Skeletal muscle satellite cell (primary cell): ENCODE measurements around the gene SPATA31D1. TPM values are rescaled to one million over a fixed set of nuclear protein-coding genes. Genes with fewer than 3 reads are reported as not detected.
"Not testable (repeated sequence)": the region's sequence is repeated elsewhere in the genome, so short reads cannot be mapped to it uniquely, and the experiment has no call there.

ENCODE experiments used
- H3K27me3 ChIP-seq: 2 replicates; pipeline ENCODE4 v1.7.0; 2013; ENCODE audit warnings: low read length; ENCODE audit not compliant: control insufficient read depth, insufficient read depth
- H3K36me3 ChIP-seq: 2 replicates; pipeline ENCODE4 v1.7.0; 2013; ENCODE audit warnings: mild to moderate bottlenecking, control low read depth, low read length; ENCODE audit not compliant: insufficient read depth
- H3K4me1 ChIP-seq: 2 replicates; pipeline ENCODE4 v1.7.0; 2013; ENCODE audit warnings: low read length; ENCODE audit not compliant: control insufficient read depth, insufficient read depth
- H3K4me2 ChIP-seq: 2 replicates; pipeline ENCODE4 v1.7.0; 2013; ENCODE audit warnings: mild to moderate bottlenecking, low read length
- H3K4me3 ChIP-seq: 2 replicates; pipeline ENCODE4 v1.7.0; 2013; ENCODE audit warnings: low read length
- H3K9ac ChIP-seq: 2 replicates; pipeline ENCODE4 v1.7.0; 2013; ENCODE audit warnings: mild to moderate bottlenecking, low read depth, low read length, moderate library complexity
- H3K9me3 ChIP-seq: replicated peaks from 2 replicates; pipeline ENCODE4 v1.7.0; 2013; ENCODE audit warnings: mild to moderate bottlenecking, control low read depth, low read length
- total RNA-seq: library from RNA; depleted of rRNA; stranded (reverse); fragments of >200 nt; gene quantifications from 2 replicates; pipeline ENCODE4 v1.2.3, GENCODE V29; 2012; rRNA removed

Gene SPATA31D1
- not detected in 2 replicates for total RNA-seq

GRCh38 chr9:81988472-81988871, at the start of gene SPATA31D1:
Gene SPATA31D1, plus strand, starts transcription at chr9:81988772. Its CDS starts 47 bp downstream, at chr9:81988819.
- H3K4me3 ChIP-seq, H3K4me2 ChIP-seq, H3K9ac ChIP-seq, H3K27me3 ChIP-seq, H3K36me3 ChIP-seq, H3K9me3 ChIP-seq, H3K4me1 ChIP-seq: not testable (repeated sequence)

- H3K4me2 ChIP-seq, H3K36me3 ChIP-seq, H3K4me1 ChIP-seq, H3K4me3 ChIP-seq, H3K27me3 ChIP-seq, H3K9ac ChIP-seq, H3K9me3 ChIP-seq: not testable (repeated sequence)
Measured at GRCh38 chr9:81943393-81943792, 45.2 kb upstream of the SPATA31D1 start, which contains the start of gene SPATA31D3. Gene SPATA31D3, plus strand, starts transcription at chr9:81943500. Its CDS starts 86 bp downstream, at chr9:81943586.

GRCh38 chr9:81948650-81949049, 39.9 kb upstream of the SPATA31D1 start:
- H3K9me3 ChIP-seq, H3K4me2 ChIP-seq, H3K4me1 ChIP-seq, H3K9ac ChIP-seq, H3K4me3 ChIP-seq, H3K36me3 ChIP-seq, H3K27me3 ChIP-seq: not testable (repeated sequence)

- no peaks in the 10 kb centered on the region for H3K4me1 ChIP-seq
- H3K4me3 ChIP-seq = no peak overlapping the region
- no peaks in the 10 kb centered on the region for H3K9me3 ChIP-seq
- no peaks in the 10 kb centered on the region for H3K36me3 ChIP-seq
- H3K9ac ChIP-seq = no peak overlapping the region
- H3K4me2 ChIP-seq = no peak overlapping the region
- no peaks in the 10 kb centered on the region for H3K27me3 ChIP-seq
Measured at GRCh38 chr9:81953096-81953495, 35.5 kb upstream of the SPATA31D1 start.

GRCh38 chr9:81955625-81956024, 32.9 kb upstream of the SPATA31D1 start:
- Histone ChIP-seq H3K9ac (no peak overlapping the region), H3K9me3 (no peaks in the 10 kb centered on the region), H3K4me2 (no peak overlapping the region), H3K36me3 (no peaks in the 10 kb centered on the region), H3K27me3 (no peaks in the 10 kb centered on the region), H3K4me3 (no peak overlapping the region), H3K4me1 (no peaks in the 10 kb centered on the region)

- Histone ChIP-seq H3K9ac (no peak overlapping the region), H3K27me3 (no peaks in the 10 kb centered on the region), H3K4me1 (no peaks in the 10 kb centered on the region), H3K36me3 (no peaks in the 10 kb centered on the region), H3K9me3 (no peaks in the 10 kb centered on the region), H3K4me3 (no peak overlapping the region), H3K4me2 (no peak overlapping the region)
Measured at GRCh38 chr9:81964218-81965171, 24.1 kb upstream of the SPATA31D1 start.

GRCh38 chr9:81968026-81968425, 20.5 kb upstream of the SPATA31D1 start:
- no peak overlapping the region for H3K4me3 ChIP-seq
- H3K4me1 ChIP-seq = no peaks in the 10 kb centered on the region
- no peaks in the 10 kb centered on the region for H3K9me3 ChIP-seq
- no peaks in the 10 kb centered on the region for H3K27me3 ChIP-seq
- no peak overlapping the region for H3K9ac ChIP-seq
- H3K4me2 ChIP-seq = no peak overlapping the region
- H3K36me3 ChIP-seq = no peaks in the 10 kb centered on the region

GRCh38 chr9:81969971-81970370, 18.6 kb upstream of the SPATA31D1 start:
- no peaks in the 10 kb centered on the region for H3K27me3 ChIP-seq
- H3K4me1 ChIP-seq = no peaks in the 10 kb centered on the region
- H3K36me3 ChIP-seq = no peaks in the 10 kb centered on the region
- H3K9ac ChIP-seq = no peak overlapping the region
- H3K4me3 ChIP-seq = no peak overlapping the region
- no peak overlapping the region for H3K4me2 ChIP-seq
- no peaks in the 10 kb centered on the region for H3K9me3 ChIP-seq

- no peaks in the 10 kb centered on the region for H3K9me3 ChIP-seq
- H3K4me1 ChIP-seq = no peaks in the 10 kb centered on the region
- no peak overlapping the region for H3K4me2 ChIP-seq
- no peaks in the 10 kb centered on the region for H3K27me3 ChIP-seq
- no peaks in the 10 kb centered on the region for H3K36me3 ChIP-seq
- H3K4me3 ChIP-seq = no peak overlapping the region
- no peak overlapping the region for H3K9ac ChIP-seq
Measured at GRCh38 chr9:81971727-81972126, 16.8 kb upstream of the SPATA31D1 start.

GRCh38 chr9:81974764-81975163, 13.8 kb upstream of the SPATA31D1 start:
- H3K4me2 ChIP-seq = no peak overlapping the region
- no peaks in the 10 kb centered on the region for H3K4me1 ChIP-seq
- no peaks in the 10 kb centered on the region for H3K9me3 ChIP-seq
- no peak overlapping the region for H3K9ac ChIP-seq
- H3K27me3 ChIP-seq = no peaks in the 10 kb centered on the region
- no peaks in the 10 kb centered on the region for H3K36me3 ChIP-seq
- no peak overlapping the region for H3K4me3 ChIP-seq

GRCh38 chr9:81976351-81976750, 12.2 kb upstream of the SPATA31D1 start:
- H3K9me3 ChIP-seq = no peaks in the 10 kb centered on the region
- H3K36me3 ChIP-seq = no peaks in the 10 kb centered on the region
- no peak overlapping the region for H3K4me3 ChIP-seq
- no peak overlapping the region for H3K4me2 ChIP-seq
- no peaks in the 10 kb centered on the region for H3K27me3 ChIP-seq
- H3K4me1 ChIP-seq = no peaks in the 10 kb centered on the region
- H3K9ac ChIP-seq = no peak overlapping the region

GRCh38 chr9:81979196-81979595, 9.4 kb upstream of the SPATA31D1 start:
- H3K4me2 ChIP-seq = no peak overlapping the region
- no peaks in the 10 kb centered on the region for H3K27me3 ChIP-seq
- H3K9me3 ChIP-seq = no peaks in the 10 kb centered on the region
- no peaks in the 10 kb centered on the region for H3K36me3 ChIP-seq
- H3K9ac ChIP-seq = no peak overlapping the region
- no peak overlapping the region for H3K4me3 ChIP-seq
- no peaks in the 10 kb centered on the region for H3K4me1 ChIP-seq
